ENCODE results near the gene S100A7A.

Gene S100A7A

DNA sequence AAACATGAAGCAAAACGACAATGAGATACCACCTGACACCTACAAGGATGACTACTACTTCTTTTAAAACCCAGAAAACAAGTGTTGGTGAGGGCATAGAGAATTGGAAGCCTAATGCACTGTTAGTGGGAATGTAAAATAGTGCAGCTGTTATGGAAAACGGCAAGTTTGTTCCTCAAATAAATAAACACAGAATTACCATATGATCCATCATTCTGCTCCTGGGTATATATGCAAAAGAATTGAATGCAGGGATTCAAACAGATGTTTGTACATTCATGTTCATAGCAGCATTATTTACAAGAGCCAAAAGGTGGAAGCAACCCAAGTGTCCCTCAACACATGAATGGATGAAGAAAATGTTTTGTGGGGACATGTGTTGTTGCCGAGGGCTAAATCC is 24.1 kb upstream of the S100A7A start (continued):
- TF ChIP-seq TSHZ2 (CRISPR knock-in tag; IDR thresholded peaks at IDR 0.05) (no peak), CREB5 (CRISPR knock-in tag; IDR thresholded peaks at IDR 0.05; ENCODE audit: low read depth) (no peak), TOX (CRISPR knock-in tag; IDR thresholded peaks at IDR 0.05; ENCODE audit: borderline replicate concordance) (no peak)

DNA sequence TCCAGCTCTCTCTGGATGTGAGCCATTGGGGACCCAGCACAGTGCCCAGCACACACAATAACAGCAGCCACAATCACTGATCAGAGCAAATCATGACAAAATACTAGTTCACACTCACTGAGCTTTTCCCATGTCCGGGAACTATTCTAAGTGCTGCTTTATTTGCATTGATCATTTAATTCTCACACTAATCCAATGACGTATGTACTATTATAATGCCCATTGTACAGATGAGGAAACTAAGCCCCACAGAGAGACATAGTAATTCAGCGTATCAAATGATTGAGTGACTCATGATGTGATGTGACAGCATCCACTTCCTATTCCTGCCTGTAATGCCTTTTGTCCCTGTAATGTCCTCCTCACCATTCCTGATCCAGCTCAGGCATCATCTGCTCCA is 23.5 kb upstream of the S100A7A start:
- TF ChIP-seq ZC3H10 (CRISPR knock-in tag; IDR thresholded peaks at IDR 0.05) (no peak), ZNF565 (CRISPR knock-in tag; conservative IDR thresholded peaks at IDR 0.05; ENCODE audit: low read depth) (no peak), GLIS3 (CRISPR knock-in tag; IDR thresholded peaks at IDR 0.05) (no peak), ISL1 (CRISPR knock-in tag; IDR thresholded peaks at IDR 0.05) (no peak), ESRRG (CRISPR knock-in tag; IDR thresholded peaks at IDR 0.05) (no peak), SNAI2 (CRISPR knock-in tag; IDR thresholded peaks at IDR 0.05) (no peak), CSRNP3 (CRISPR knock-in tag; IDR thresholded peaks at IDR 0.05) (no peak), CREB5 (CRISPR knock-in tag; IDR thresholded peaks at IDR 0.05; ENCODE audit: low read depth) (no peak)
- no peak for ATAC-seq

- TF ChIP-seq SNAI2 (CRISPR knock-in tag; IDR thresholded peaks at IDR 0.05): no peak
- no peak for TF ChIP-seq RARB (CRISPR knock-in tag; IDR thresholded peaks at IDR 0.05)
- no peak for TF ChIP-seq TSHZ2 (CRISPR knock-in tag; IDR thresholded peaks at IDR 0.05)
- no peak for TF ChIP-seq ZFP30 (CRISPR knock-in tag; IDR thresholded peaks at IDR 0.05)
- no peak for TF ChIP-seq OSR1 (CRISPR knock-in tag; IDR thresholded peaks at IDR 0.05)
- no peak for TF ChIP-seq CREB5 (CRISPR knock-in tag; IDR thresholded peaks at IDR 0.05; ENCODE audit: low read depth)
- TF ChIP-seq ESRRG (CRISPR knock-in tag; IDR thresholded peaks at IDR 0.05): no peak
- TF ChIP-seq, protein P1, sequence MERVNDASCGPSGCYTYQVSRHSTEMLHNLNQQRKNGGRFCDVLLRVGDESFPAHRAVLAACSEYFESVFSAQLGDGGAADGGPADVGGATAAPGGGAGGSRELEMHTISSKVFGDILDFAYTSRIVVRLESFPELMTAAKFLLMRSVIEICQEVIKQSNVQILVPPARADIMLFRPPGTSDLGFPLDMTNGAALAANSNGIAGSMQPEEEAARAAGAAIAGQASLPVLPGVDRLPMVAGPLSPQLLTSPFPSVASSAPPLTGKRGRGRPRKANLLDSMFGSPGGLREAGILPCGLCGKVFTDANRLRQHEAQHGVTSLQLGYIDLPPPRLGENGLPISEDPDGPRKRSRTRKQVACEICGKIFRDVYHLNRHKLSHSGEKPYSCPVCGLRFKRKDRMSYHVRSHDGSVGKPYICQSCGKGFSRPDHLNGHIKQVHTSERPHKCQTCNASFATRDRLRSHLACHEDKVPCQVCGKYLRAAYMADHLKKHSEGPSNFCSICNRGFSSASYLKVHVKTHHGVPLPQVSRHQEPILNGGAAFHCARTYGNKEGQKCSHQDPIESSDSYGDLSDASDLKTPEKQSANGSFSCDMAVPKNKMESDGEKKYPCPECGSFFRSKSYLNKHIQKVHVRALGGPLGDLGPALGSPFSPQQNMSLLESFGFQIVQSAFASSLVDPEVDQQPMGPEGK (CRISPR knock-in tag; IDR thresholded peaks at IDR 0.05; ENCODE audit: borderline replicate concordance): no peak
- ATAC-seq: peak; percentile 25; the same call in 1 of the 3 replicates
Measured at GRCh38 chr1:153393926-153394325, 22.4 kb upstream of the S100A7A start.

Data from SK-N-SH treated with all-trans-retinoic acid at 6 μM for 48 hours (cell line).